Parathyroid adenoma (tissue), 2 donors: Measurements from ENCODE around the gene NCOA1.

Experiments
- H2AFZ ChIP-seq: fragments of 300-600 bp; sonication (generic); one replicate; pipeline ENCODE4 v1.7.0; 2017; ENCODE audit warnings: antibody characterized with exemption, mild to moderate bottlenecking
- H3K27ac ChIP-seq: fragments of 300-600 bp; sonication (generic); one replicate; pipeline ENCODE4 v1.7.0; 2017
- H3K27me3 ChIP-seq: fragments of 300-600 bp; sonication (generic); one replicate; pipeline ENCODE4 v1.7.0; 2017; ENCODE audit warnings: low read length; ENCODE audit not compliant: control insufficient read depth, insufficient read depth
- H3K36me3 ChIP-seq: fragments of 300-600 bp; sonication (generic); one replicate; pipeline ENCODE4 v1.7.0; 2017; ENCODE audit warnings: low read length; ENCODE audit not compliant: control insufficient read depth, insufficient read depth
- H3K4me1 ChIP-seq: fragments of 300-600 bp; sonication (generic); one replicate; pipeline ENCODE4 v1.7.0; 2017; ENCODE audit warnings: control low read depth
- H3K4me2 ChIP-seq: fragments of 300-600 bp; sonication (generic); one replicate; pipeline ENCODE4 v1.7.0; 2017; ENCODE audit warnings: low read length
- H3K4me3 ChIP-seq: fragments of 300-600 bp; sonication (generic); one replicate; pipeline ENCODE4 v1.7.0; 2017; ENCODE audit warnings: low read depth, low read length
- H3K79me2 ChIP-seq: fragments of 300-600 bp; sonication (generic); one replicate; pipeline ENCODE4 v1.7.0; 2017; ENCODE audit warnings: control low read depth
- H3K9ac ChIP-seq: fragments of 300-600 bp; sonication (generic); one replicate; pipeline ENCODE4 v1.7.0; 2017; ENCODE audit warnings: mild to moderate bottlenecking
- H3K9me3 ChIP-seq: fragments of 300-600 bp; sonication (generic); one replicate; pipeline ENCODE4 v1.7.0; 2017; ENCODE audit warnings: low read length; ENCODE audit not compliant: control insufficient read depth
- CTCF ChIP-seq: fragments of 300-600 bp; sonication (generic); IDR thresholded peaks from one replicate; pipeline ENCODE4 v1.7.0; 2017; ENCODE audit warnings: antibody characterized with exemption, mild to moderate bottlenecking
- donor health status: primary hyperparathyroidism.

Gene NCOA1

GRCh38 chr2:24571828-24572442 is 80.9 kb downstream of the NCOA1 start:
- peaks cover 14% of the 10 kb centered on the region for H3K79me2 ChIP-seq
- no peak overlapping the region for H3K4me3 ChIP-seq
- H2AFZ ChIP-seq = no peak overlapping the region
- peaks cover 5% of the 10 kb centered on the region for H3K4me1 ChIP-seq
- H3K9me3 ChIP-seq = no peaks in the 10 kb centered on the region
- H3K27me3 ChIP-seq = no peaks in the 10 kb centered on the region
- H3K36me3 ChIP-seq = no peaks in the 10 kb centered on the region
- no peak overlapping the region for H3K27ac ChIP-seq
- H3K9ac ChIP-seq = no peak overlapping the region
- H3K4me2 ChIP-seq = no peak overlapping the region
- no peak for TF ChIP-seq CTCF

DNA sequence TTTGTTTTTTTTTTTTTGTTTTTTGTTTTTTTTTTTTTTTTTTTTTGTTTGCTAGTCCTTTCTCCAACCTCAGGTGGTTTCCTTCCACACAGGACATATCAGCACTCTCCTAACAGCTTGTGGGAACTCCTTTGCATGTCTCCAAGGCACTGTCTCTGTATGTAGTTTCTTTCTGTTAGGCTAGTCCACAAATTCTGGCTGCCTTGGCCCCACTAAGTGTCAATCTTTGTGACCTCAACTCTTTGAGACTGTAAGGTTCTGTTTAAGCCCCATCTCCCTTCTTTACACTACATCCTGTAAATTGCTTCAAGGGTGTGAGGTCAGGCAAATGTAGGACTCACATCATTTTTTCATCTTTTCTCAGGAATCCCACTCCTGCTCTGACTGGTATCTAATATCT is 85.1 kb downstream of the NCOA1 start:
- Histone ChIP-seq H3K27me3 (no peaks in the 10 kb centered on the region), H3K79me2 (peaks cover 25% of the 10 kb centered on the region), H3K9me3 (no peaks in the 10 kb centered on the region), H3K4me1 (peaks cover 3% of the 10 kb centered on the region), H2AFZ (no peak overlapping the region), H3K9ac (no peak overlapping the region), H3K4me2 (no peak overlapping the region), H3K36me3 (no peaks in the 10 kb centered on the region), H3K4me3 (no peak overlapping the region), H3K27ac (no peak overlapping the region)
- no peak for TF ChIP-seq CTCF

GRCh38 chr2:24576617-24577016 is 85.6 kb downstream of the NCOA1 start:
- no peaks in the 10 kb centered on the region for H3K36me3 ChIP-seq
- H3K27me3 ChIP-seq = no peaks in the 10 kb centered on the region
- H3K4me3 ChIP-seq = no peak overlapping the region
- H3K9ac ChIP-seq = no peak overlapping the region
- no peak overlapping the region for H3K27ac ChIP-seq
- no peak for TF ChIP-seq CTCF
- no peak overlapping the region for H3K4me2 ChIP-seq
- no peak overlapping the region for H2AFZ ChIP-seq
- H3K4me1 ChIP-seq = peaks cover 3% of the 10 kb centered on the region
- H3K79me2 ChIP-seq = peaks cover 27% of the 10 kb centered on the region
- no peaks in the 10 kb centered on the region for H3K9me3 ChIP-seq

DNA sequence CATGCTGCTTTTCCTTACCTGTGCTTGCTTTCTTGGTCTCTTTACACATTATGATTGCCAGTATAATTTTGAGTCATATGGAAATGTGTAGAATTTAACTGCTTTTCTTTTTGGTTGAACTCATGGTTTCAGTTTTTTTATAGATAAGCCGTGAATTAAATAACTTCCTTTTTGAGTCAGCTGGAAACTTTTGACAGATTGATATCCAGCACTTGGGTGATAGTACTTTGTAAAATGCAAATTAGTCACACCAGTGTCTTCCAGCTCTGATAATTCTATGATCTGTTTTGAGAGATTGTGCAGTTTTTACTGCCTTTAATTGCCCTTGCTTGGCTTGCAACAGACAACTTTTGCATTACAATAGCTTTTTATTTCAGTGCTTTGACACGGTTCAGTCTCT is 86.4 kb downstream of the NCOA1 start:
- Histone ChIP-seq H3K27me3 (no peaks in the 10 kb centered on the region), H2AFZ (no peak overlapping the region)

More for the DNA sequence above, 86.4 kb downstream of the NCOA1 start:
- no peaks in the 10 kb centered on the region for H3K9me3 ChIP-seq
- no peaks in the 10 kb centered on the region for H3K36me3 ChIP-seq
- no peak overlapping the region for H3K4me2 ChIP-seq
- H3K79me2 ChIP-seq = peaks cover 29% of the 10 kb centered on the region
- no peak overlapping the region for H3K4me3 ChIP-seq
- H3K4me1 ChIP-seq = peaks cover 3% of the 10 kb centered on the region
- TF ChIP-seq CTCF = no peak
- H3K9ac ChIP-seq = no peak overlapping the region
- H3K27ac ChIP-seq = no peak overlapping the region
